Activated B cell treated with CpG ODN at 0.5 μM for 24 hours (primary cell): Measurements from ENCODE around the gene OR6P1. TPM values are rescaled to one million over a fixed set of nuclear protein-coding genes. Genes with fewer than 3 reads are reported as not detected.

Source experiments
- ATAC-seq: fragments of 200-7000 bp; cut with Tn5 transposase; one replicate; pipeline ENCODE4 v1.10.0; 2021; ENCODE audit warnings: low read depth, mild to moderate bottlenecking, moderate library complexity
- CTCF ChIA-PET: fragments of 350-600 bp; sonication (Branson Sonifier 250); formaldehyde crosslinking; loops from one replicate; lab custom pipeline; 2021; ENCODE audit warnings: antibody characterized with exemption; lab: Charles Lee
- POLR2A ChIA-PET: fragments of 350-600 bp; sonication (Branson Sonifier 250); formaldehyde crosslinking; loops from one replicate; lab custom pipeline; 2021; ENCODE audit warnings: antibody characterized with exemption; lab: Charles Lee
- DNase-seq: peaks from one replicate; pipeline ENCODE4 v3.0.0; 2022
- H3K27ac Mint-ChIP-seq: one replicate; pipeline ENCODE4 v1.8.0; 2020; ENCODE audit warnings: mixed read lengths
- H3K27me3 Mint-ChIP-seq: one replicate; pipeline ENCODE4 v1.8.0; 2021; ENCODE audit warnings: mixed read lengths
- H3K36me3 Mint-ChIP-seq: one replicate; pipeline ENCODE4 v1.8.0; 2021; ENCODE audit warnings: low read depth, mixed read lengths
- H3K4me1 Mint-ChIP-seq: one replicate; pipeline ENCODE4 v1.8.0; 2021; ENCODE audit warnings: mixed read lengths
- H3K4me3 Mint-ChIP-seq: one replicate; pipeline ENCODE4 v1.8.0; 2020; ENCODE audit warnings: mild to moderate bottlenecking, mixed read lengths
- H3K9me3 Mint-ChIP-seq: one replicate; pipeline ENCODE4 v1.8.0; 2020; ENCODE audit warnings: mixed read lengths
- intact Hi-C: fragments of 100-400 bp; cut with micrococcal nuclease; formaldehyde crosslinking; loops from one replicate; pipeline ENCODE4 v1.15.1; 2024
- total RNA-seq: library from RNA; stranded (reverse); gene quantifications from 2 replicates; pipeline ENCODE4 v1.2.3, GENCODE V29; 2022
- TF ChIP-seq, protein P1 (sequence below): fragments of 200-600 bp; IDR thresholded peaks from one replicate; pipeline ENCODE4 v1.8.0; 2022; ENCODE audit warnings: antibody characterized with exemption, mild to moderate bottlenecking

OR6P1 gene, protein sequence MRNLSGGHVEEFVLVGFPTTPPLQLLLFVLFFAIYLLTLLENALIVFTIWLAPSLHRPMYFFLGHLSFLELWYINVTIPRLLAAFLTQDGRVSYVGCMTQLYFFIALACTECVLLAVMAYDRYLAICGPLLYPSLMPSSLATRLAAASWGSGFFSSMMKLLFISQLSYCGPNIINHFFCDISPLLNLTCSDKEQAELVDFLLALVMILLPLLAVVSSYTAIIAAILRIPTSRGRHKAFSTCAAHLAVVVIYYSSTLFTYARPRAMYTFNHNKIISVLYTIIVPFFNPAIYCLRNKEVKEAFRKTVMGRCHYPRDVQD
- total RNA-seq = not detected in 2 replicates

DNA sequence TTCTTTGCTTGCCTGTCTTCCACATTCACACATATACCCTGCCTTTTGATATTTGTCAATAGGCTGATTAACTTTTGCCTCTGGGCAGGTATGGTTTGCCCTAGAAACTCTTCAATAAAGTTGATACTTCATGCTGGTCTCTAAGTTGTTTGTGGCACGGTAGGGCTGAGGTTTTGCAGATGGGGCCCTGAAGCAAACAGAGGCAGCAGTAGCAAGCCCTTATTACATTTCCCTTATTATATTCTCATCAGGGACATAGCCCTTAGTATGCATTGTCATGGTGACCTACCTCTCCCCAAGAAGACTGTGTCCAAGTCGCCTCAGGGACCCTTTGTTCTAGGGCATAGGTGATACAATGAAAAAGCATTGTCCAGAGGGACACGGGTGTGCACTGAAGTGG is at the start of gene OR6P1:
Gene OR6P1 (minus strand): TSS at position 101 of the 400 bp plus-strand sequence. CDS start 6,976 bp downstream, outside the sequence.
- H3K27me3 Mint-ChIP-seq = peaks cover 7% of the 10 kb centered on the region
- intact Hi-C loops = no loop called here
- no peaks in the 10 kb centered on the region for H3K36me3 Mint-ChIP-seq
- ChIA-PET POLR2A (no interaction called here), CTCF (no interaction called here)
- no peaks in the 10 kb centered on the region for H3K9me3 Mint-ChIP-seq
- H3K27ac Mint-ChIP-seq = no peak within 1 kb of the TSS
- TF ChIP-seq, protein P1, sequence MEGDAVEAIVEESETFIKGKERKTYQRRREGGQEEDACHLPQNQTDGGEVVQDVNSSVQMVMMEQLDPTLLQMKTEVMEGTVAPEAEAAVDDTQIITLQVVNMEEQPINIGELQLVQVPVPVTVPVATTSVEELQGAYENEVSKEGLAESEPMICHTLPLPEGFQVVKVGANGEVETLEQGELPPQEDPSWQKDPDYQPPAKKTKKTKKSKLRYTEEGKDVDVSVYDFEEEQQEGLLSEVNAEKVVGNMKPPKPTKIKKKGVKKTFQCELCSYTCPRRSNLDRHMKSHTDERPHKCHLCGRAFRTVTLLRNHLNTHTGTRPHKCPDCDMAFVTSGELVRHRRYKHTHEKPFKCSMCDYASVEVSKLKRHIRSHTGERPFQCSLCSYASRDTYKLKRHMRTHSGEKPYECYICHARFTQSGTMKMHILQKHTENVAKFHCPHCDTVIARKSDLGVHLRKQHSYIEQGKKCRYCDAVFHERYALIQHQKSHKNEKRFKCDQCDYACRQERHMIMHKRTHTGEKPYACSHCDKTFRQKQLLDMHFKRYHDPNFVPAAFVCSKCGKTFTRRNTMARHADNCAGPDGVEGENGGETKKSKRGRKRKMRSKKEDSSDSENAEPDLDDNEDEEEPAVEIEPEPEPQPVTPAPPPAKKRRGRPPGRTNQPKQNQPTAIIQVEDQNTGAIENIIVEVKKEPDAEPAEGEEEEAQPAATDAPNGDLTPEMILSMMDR = no peak
- DNase-seq = no peak
- no peak for ATAC-seq
- no peaks in the 10 kb centered on the region for H3K4me1 Mint-ChIP-seq
- no peak within 1 kb of the TSS for H3K4me3 Mint-ChIP-seq

DNA sequence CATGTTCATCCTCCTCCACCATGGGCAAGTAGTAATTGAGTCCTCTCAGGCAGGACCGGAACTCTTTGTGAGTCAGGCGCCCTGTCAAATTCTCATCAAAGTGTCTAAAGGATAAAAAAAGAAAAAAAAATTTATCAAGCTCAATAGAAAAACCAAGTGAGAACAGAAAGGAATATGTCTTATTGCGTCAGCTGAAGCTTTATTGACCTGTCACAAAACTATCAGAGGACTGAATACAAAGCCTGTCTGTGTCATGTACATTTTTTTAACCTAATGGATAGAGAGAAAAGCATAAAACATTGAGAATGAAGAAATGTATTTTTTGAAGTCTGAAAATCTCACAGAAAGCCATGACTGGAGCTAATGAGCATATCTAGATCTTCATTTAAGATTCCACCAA is 43.4 kb upstream of the OR6P1 start:
- Mint-ChIP-seq H3K36me3 (no peaks in the 10 kb centered on the region), H3K27ac (no peak overlapping the region), H3K4me1 (peaks cover 3% of the 10 kb centered on the region), H3K4me3 (no peak overlapping the region), H3K9me3 (no peaks in the 10 kb centered on the region), H3K27me3 (peaks cover 11% of the 10 kb centered on the region)
- ATAC-seq (no peak), DNase-seq (no peak)
- ChIA-PET CTCF (no interaction called here), POLR2A (no interaction called here)
- intact Hi-C loops = no loop called here
- TF ChIP-seq, protein P1 = no peak

DNA sequence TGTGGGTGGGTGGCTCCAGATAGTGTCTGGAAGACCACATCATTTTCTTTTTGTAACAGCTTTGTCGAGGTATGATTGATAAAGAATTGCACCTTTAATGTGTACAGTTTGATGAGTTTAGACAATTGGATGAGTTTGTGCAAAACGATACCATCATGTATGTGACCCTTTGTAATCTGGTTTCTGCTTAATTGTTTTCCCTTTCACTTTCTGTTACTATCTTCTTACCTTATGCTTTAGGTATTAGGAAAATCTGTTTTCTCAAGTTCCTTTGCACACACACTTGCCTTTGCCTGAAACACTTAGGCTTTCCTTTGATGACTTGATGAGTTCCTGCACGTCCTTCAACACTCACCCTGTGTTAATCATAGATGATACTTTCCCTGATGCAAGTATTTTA is 41.5 kb upstream of the OR6P1 start:
- Mint-ChIP-seq H3K27ac (no peak overlapping the region), H3K36me3 (no peaks in the 10 kb centered on the region), H3K27me3 (peaks cover 2% of the 10 kb centered on the region), H3K4me3 (no peak overlapping the region), H3K4me1 (peaks cover 3% of the 10 kb centered on the region), H3K9me3 (no peaks in the 10 kb centered on the region)
- CTCF ChIA-PET = no interaction called here
- DNase-seq = no peak
- no peak for ATAC-seq
- intact Hi-C loops = no loop called here
- TF ChIP-seq, protein P1 = no peak
- POLR2A ChIA-PET = no interaction called here

DNA sequence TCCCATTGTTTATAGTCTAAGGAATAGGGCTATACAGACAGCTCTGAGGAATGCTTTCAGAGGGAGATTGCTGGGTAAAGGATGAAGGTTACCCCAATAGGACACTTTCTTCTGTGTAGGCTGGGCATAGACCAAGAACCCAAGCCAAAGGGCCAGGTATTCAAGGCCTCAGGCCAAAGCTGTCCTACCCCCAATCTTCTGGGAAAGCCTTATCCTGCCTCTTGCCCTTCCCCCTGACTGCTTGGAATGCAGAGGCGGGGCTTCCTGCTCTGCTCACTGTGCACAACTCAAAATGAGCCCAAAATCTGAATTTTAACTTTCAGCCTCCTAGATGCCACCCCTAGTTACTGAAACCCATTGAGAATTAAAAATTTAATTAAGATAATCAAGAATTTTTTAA is 36.9 kb upstream of the OR6P1 start:
- CTCF ChIA-PET = no interaction called here
- Mint-ChIP-seq H3K27me3 (no peaks in the 10 kb centered on the region), H3K9me3 (no peaks in the 10 kb centered on the region), H3K4me1 (peaks cover 3% of the 10 kb centered on the region), H3K36me3 (no peaks in the 10 kb centered on the region), H3K4me3 (no peak overlapping the region), H3K27ac (no peak overlapping the region)
- intact Hi-C loops = no loop called here
- TF ChIP-seq, protein P1 = no peak
- DNase-seq = no peak
- ATAC-seq = no peak
- POLR2A ChIA-PET = no interaction called here

DNA sequence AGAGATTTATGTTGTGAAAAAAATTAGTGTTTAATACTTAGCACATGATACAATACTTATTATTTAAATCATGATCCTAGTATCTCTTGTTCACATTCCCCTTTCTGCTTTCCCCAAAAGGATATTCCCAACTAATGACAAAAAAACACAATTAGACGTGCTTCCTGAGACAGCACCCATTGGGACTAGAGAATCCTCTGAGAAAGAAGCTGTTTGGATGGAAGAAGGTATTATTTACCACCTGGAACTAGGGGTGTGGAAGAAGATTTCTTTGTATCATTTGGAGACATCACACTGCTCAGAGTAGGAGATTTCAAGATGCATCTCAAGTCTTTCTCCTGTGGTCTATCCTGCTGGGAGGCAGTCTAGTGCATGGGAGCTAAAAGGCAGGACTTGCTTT is 34.6 kb upstream of the OR6P1 start, which contains the start of gene OR10Z1:
Gene OR10Z1 (plus strand): TSS at position 301 of the 400 bp plus-strand sequence. CDS start 1,171 bp downstream, outside the sequence.
- ChIA-PET CTCF (no interaction called here), POLR2A (no interaction called here)
- no peak within 1 kb of the TSS for H3K27ac Mint-ChIP-seq
- no peaks in the 10 kb centered on the region for H3K9me3 Mint-ChIP-seq
- no peak within 1 kb of the TSS for H3K4me3 Mint-ChIP-seq
- intact Hi-C loops = no loop called here
- H3K4me1 Mint-ChIP-seq = no peaks in the 10 kb centered on the region
- H3K27me3 Mint-ChIP-seq = peaks cover 1% of the 10 kb centered on the region
- no peaks in the 10 kb centered on the region for H3K36me3 Mint-ChIP-seq
- ATAC-seq = no peak
- TF ChIP-seq, protein P1 = no peak
- DNase-seq = no peak
